H9 (cell line): ENCODE results near the gene BMERB1. TPM values are rescaled to one million over a fixed set of nuclear protein-coding genes. Genes with fewer than 3 reads are reported as not detected.

Experiments used
- DNase-seq: peaks from one replicate; pipeline ENCODE4 v3.0.0-alpha.2; 2017
- H2AFZ ChIP-seq: one replicate; pipeline ENCODE4 v1.6.1; 2013; ENCODE audit warnings: mild to moderate bottlenecking, low read length, control low read depth, moderate library complexity
- H2AK5ac ChIP-seq: 2 replicates; pipeline ENCODE4 v1.6.1; 2013; ENCODE audit warnings: low read length, control low read depth, mixed read lengths; ENCODE audit not compliant: insufficient read length
- H2BK120ac ChIP-seq: one replicate; pipeline ENCODE4 v1.6.1; 2013; ENCODE audit warnings: low read depth, mild to moderate bottlenecking, low read length, control low read depth, inconsistent platforms; ENCODE audit not compliant: poor library complexity, severe bottlenecking
- H2BK12ac ChIP-seq: 2 replicates; pipeline ENCODE4 v1.6.1; 2013; ENCODE audit warnings: low read length, control low read depth, mixed read lengths, low read depth; ENCODE audit not compliant: insufficient read length
- H2BK15ac ChIP-seq: 2 replicates; pipeline ENCODE4 v1.6.1; 2013; ENCODE audit warnings: low read depth, low read length, control low read depth
- H2BK20ac ChIP-seq: one replicate; pipeline ENCODE4 v1.6.1; 2013; ENCODE audit warnings: low read depth, mild to moderate bottlenecking, low read length, control low read depth, inconsistent platforms; ENCODE audit not compliant: poor library complexity, severe bottlenecking
- H2BK5ac ChIP-seq: 2 replicates; pipeline ENCODE4 v1.6.1; 2013; ENCODE audit warnings: low read length, control low read depth, mixed read lengths; ENCODE audit not compliant: insufficient read length
- H3K14ac ChIP-seq: 2 replicates; pipeline ENCODE4 v1.6.1; 2013; ENCODE audit warnings: low read length, control low read depth; ENCODE audit not compliant: insufficient read depth
- H3K18ac ChIP-seq: 2 replicates; pipeline ENCODE4 v1.6.1; 2013; ENCODE audit warnings: low read depth, mild to moderate bottlenecking, mixed read lengths, low read length, control low read depth; ENCODE audit not compliant: insufficient read length
- H3K23ac ChIP-seq: 2 replicates; pipeline ENCODE4 v1.6.1; 2013; ENCODE audit warnings: low read length, control low read depth, mixed read lengths, low read depth; ENCODE audit not compliant: insufficient read length
- H3K23me2 ChIP-seq: 2 replicates; pipeline ENCODE4 v1.6.1; 2013; ENCODE audit warnings: low read depth, mild to moderate bottlenecking, mixed read lengths, low read length, control low read depth; ENCODE audit not compliant: insufficient read length, poor library complexity, severe bottlenecking
- H3K27ac ChIP-seq: 2 replicates; pipeline ENCODE4 v1.5.1; 2013; ENCODE audit warnings: low read length, control low read depth, mixed read lengths, low read depth; ENCODE audit not compliant: insufficient read length
- H3K27me3 ChIP-seq: 2 replicates; pipeline ENCODE4 v1.6.1; 2013; ENCODE audit warnings: low read length, control low read depth, inconsistent platforms; ENCODE audit not compliant: insufficient read depth
- H3K4ac ChIP-seq: 2 replicates; pipeline ENCODE4 v1.6.1; 2013; ENCODE audit warnings: low read depth, mild to moderate bottlenecking, control low read depth, inconsistent platforms, low read length, moderate library complexity
- H3K4me1 ChIP-seq: 2 replicates; pipeline ENCODE4 v1.6.1; 2013; ENCODE audit warnings: low read length, control low read depth, inconsistent platforms; ENCODE audit not compliant: insufficient read depth
- H3K4me2 ChIP-seq: 2 replicates; pipeline ENCODE4 v1.6.1; 2013; ENCODE audit warnings: low read length, control low read depth, mixed read lengths; ENCODE audit not compliant: insufficient read length, insufficient read depth
- H3K56ac ChIP-seq: 2 replicates; pipeline ENCODE4 v1.6.1; 2013; ENCODE audit warnings: low read depth, mild to moderate bottlenecking, mixed read lengths, low read length, control low read depth; ENCODE audit not compliant: insufficient read length
- H3K79me1 ChIP-seq: 2 replicates; pipeline ENCODE4 v1.6.1; 2013; ENCODE audit warnings: low read depth, mild to moderate bottlenecking, moderate library complexity, low read length, control low read depth, inconsistent platforms; ENCODE audit not compliant: insufficient read depth, poor library complexity, severe bottlenecking
- H3K79me2 ChIP-seq: 2 replicates; pipeline ENCODE4 v1.6.1; 2013; ENCODE audit warnings: low read length, control low read depth, inconsistent platforms; ENCODE audit not compliant: insufficient read depth
- H3K9ac ChIP-seq: 2 replicates; pipeline ENCODE4 v1.6.1; 2013; ENCODE audit warnings: low read length, control low read depth, mixed read lengths; ENCODE audit not compliant: insufficient read length; ENCODE audit errors: extremely low read depth
- H3K9me3 ChIP-seq: one replicate; pipeline ENCODE4 v1.6.1; 2013; ENCODE audit warnings: low read depth, low read length, inconsistent platforms; ENCODE audit not compliant: control insufficient read depth
- H3T11ph ChIP-seq: one replicate; pipeline ENCODE4 v1.6.1; 2013; ENCODE audit warnings: mild to moderate bottlenecking, low read length, control low read depth, inconsistent platforms
- H4K20me1 ChIP-seq: one replicate; pipeline ENCODE4 v1.6.1; 2013; ENCODE audit not compliant: control insufficient read depth, insufficient read length, insufficient read depth
- H4K5ac ChIP-seq: 2 replicates; pipeline ENCODE4 v1.6.1; 2013; ENCODE audit warnings: low read depth, mild to moderate bottlenecking, mixed read lengths, low read length, control low read depth; ENCODE audit not compliant: insufficient read length
- H4K8ac ChIP-seq: replicated peaks from 2 replicates; pipeline ENCODE4 v1.6.1; 2013; ENCODE audit warnings: low read length, control low read depth, mixed read lengths, low read depth; ENCODE audit not compliant: insufficient read length
- H4K91ac ChIP-seq: 2 replicates; pipeline ENCODE4 v1.6.1; 2013; ENCODE audit warnings: low read depth, mild to moderate bottlenecking, moderate library complexity, mixed read lengths, low read length, control low read depth; ENCODE audit not compliant: insufficient read length
- H3K27ac Mint-ChIP-seq, 3 experiments: 2 replicates in 2 of 3; 3 replicates in 1 of 3; pipeline ENCODE4 v1.8.0; 2020 to 2021; ENCODE audit warnings: mixed read lengths in 3 of 3, mild to moderate bottlenecking in 1 of 3, moderate library complexity in 1 of 3
- H3K27me3 Mint-ChIP-seq: 2 replicates; pipeline ENCODE4 v1.8.0; 2021; ENCODE audit warnings: low read depth, mild to moderate bottlenecking, moderate library complexity, mixed read lengths
- H3K36me3 Mint-ChIP-seq, 3 experiments: 2 replicates in 2 of 3; 3 replicates in 1 of 3; pipeline ENCODE4 v1.8.0; 2020 to 2021; ENCODE audit warnings: low read depth in 3 of 3, mixed read lengths in 3 of 3; ENCODE audit not compliant: insufficient read depth in 1 of 3
- H3K4me1 Mint-ChIP-seq, 2 experiments: 2 replicates each; pipeline ENCODE4 v1.8.0; 2020; ENCODE audit warnings: mixed read lengths in 2 of 2
- H3K4me3 Mint-ChIP-seq, 2 experiments: 2 replicates in 1 of 2; 3 replicates in 1 of 2; pipeline ENCODE4 v1.8.0; 2020 to 2021; ENCODE audit warnings: mild to moderate bottlenecking in 2 of 2, mixed read lengths in 2 of 2, moderate library complexity in 1 of 2
- H3K9me3 Mint-ChIP-seq, 2 experiments: 2 replicates in 1 of 2; 3 replicates in 1 of 2; pipeline ENCODE4 v1.8.0; 2020; ENCODE audit warnings: mild to moderate bottlenecking in 2 of 2, mixed read lengths in 2 of 2, moderate library complexity in 1 of 2
- WGBS: extraction: QIAGEN DNeasy Blood & Tissue Kit; methylation state at CpG from one replicate; pipeline ENCODE4 v1.1.7; 2013; ENCODE audit warnings: missing lambda C conversion rate, low lambda C conversion rate, mixed read lengths; ENCODE audit not compliant: insufficient read length; ENCODE audit errors: extremely low coverage; 5-methylcytosine and 5-hydroxymethylcytosine counted together
- total RNA-seq: library from RNA; stranded (reverse); gene quantifications from 2 replicates; pipeline ENCODE4 v1.2.1, GENCODE V29; 2021
- TF ChIP-seq, protein P1 (sequence below): fragments of 200-600 bp; sonication (generic); conservative IDR thresholded peaks from 3 replicates; pipeline ENCODE4 v1.8.0; 2021; ENCODE audit warnings: antibody characterized with exemption, mild to moderate bottlenecking

The BMERB1 gene
- total RNA-seq, 1 experiment from 2014 or later = 19.5 TPM

DNA sequence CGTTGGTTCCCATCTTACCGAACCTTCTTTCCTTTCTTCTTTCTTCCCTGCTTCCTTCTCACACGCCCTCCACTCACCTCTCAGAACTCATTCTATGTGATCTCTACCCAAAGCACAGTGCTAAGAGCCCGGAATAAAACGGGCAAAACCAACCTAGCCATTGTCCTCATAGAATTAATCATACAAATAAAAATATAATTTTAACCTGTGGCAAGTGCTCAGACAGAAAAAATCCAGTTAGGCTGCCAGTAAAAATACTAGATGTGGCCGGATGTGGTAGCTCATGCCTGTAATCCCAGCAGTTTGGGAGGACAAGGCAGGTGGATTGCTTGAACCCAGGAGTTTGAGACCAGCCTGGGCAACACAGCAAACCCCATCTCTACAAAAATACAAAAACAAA lies 27.0 kb downstream of the BMERB1 start:
- no peak for DNase-seq
- no peak overlapping the region for H4K5ac ChIP-seq

More for the DNA sequence above, 27.0 kb downstream of the BMERB1 start:
- H4K20me1 ChIP-seq = no peaks in the 10 kb centered on the region
- H3K36me3 Mint-ChIP-seq = peaks cover 0 to 4% (median 4%) of the 10 kb centered on the region in 3 experiments; a peak in 5 of 7 replicates
- no peak overlapping the region for H3K18ac ChIP-seq
- no CpG with 5 or more reads among the region's 6 CpGs for WGBS
- no peaks in the 10 kb centered on the region for H3K27me3 ChIP-seq
- TF ChIP-seq, protein P1, sequence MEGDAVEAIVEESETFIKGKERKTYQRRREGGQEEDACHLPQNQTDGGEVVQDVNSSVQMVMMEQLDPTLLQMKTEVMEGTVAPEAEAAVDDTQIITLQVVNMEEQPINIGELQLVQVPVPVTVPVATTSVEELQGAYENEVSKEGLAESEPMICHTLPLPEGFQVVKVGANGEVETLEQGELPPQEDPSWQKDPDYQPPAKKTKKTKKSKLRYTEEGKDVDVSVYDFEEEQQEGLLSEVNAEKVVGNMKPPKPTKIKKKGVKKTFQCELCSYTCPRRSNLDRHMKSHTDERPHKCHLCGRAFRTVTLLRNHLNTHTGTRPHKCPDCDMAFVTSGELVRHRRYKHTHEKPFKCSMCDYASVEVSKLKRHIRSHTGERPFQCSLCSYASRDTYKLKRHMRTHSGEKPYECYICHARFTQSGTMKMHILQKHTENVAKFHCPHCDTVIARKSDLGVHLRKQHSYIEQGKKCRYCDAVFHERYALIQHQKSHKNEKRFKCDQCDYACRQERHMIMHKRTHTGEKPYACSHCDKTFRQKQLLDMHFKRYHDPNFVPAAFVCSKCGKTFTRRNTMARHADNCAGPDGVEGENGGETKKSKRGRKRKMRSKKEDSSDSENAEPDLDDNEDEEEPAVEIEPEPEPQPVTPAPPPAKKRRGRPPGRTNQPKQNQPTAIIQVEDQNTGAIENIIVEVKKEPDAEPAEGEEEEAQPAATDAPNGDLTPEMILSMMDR = no peak
- no peak overlapping the region for H3K27ac Mint-ChIP-seq
- no peak overlapping the region for H3T11ph ChIP-seq
- H3K9me3 ChIP-seq = no peaks in the 10 kb centered on the region
- H4K8ac ChIP-seq = no peak overlapping the region
- H3K56ac ChIP-seq = no peak overlapping the region
- H2BK15ac ChIP-seq = no peak overlapping the region
- no peaks in the 10 kb centered on the region for H3K4me1 Mint-ChIP-seq
- H2AK5ac ChIP-seq = no peak overlapping the region
- no peak overlapping the region for H3K4me2 ChIP-seq
- no peak overlapping the region for H2BK120ac ChIP-seq
- H2BK12ac ChIP-seq = no peak overlapping the region
- H3K79me1 ChIP-seq = no peaks in the 10 kb centered on the region
- H3K27me3 Mint-ChIP-seq = no peaks in the 10 kb centered on the region
- no peak overlapping the region for H2BK20ac ChIP-seq
- no peaks in the 10 kb centered on the region for H3K79me2 ChIP-seq
- H3K4me3 Mint-ChIP-seq = no peak overlapping the region
- H3K4me1 ChIP-seq = no peaks in the 10 kb centered on the region
- H2AFZ ChIP-seq = no peak overlapping the region
- no peak overlapping the region for H3K14ac ChIP-seq
- H3K9me3 Mint-ChIP-seq = peaks cover 1 to 4% of the 10 kb centered on the region in 2 experiments; a peak in 4 of 5 replicates
- H3K9ac ChIP-seq = no peak overlapping the region
- no peak overlapping the region for H4K91ac ChIP-seq
- no peak overlapping the region for H2BK5ac ChIP-seq
- H3K4ac ChIP-seq = no peak overlapping the region
- H3K23me2 ChIP-seq = no peaks in the 10 kb centered on the region
- H3K27ac ChIP-seq = no peak overlapping the region
- H3K23ac ChIP-seq = no peak overlapping the region
